Pulmonary artery endothelial cell (primary cell): ENCODE results near the gene RETREG3. TPM values are rescaled to one million over a fixed set of nuclear protein-coding genes. Genes with fewer than 3 reads are reported as not detected.
A peak's percentile ranks its signal among the peaks of the same experiment; 100 is the strongest.
"Not testable (repeated sequence)": the region's sequence is repeated elsewhere in the genome, so short reads cannot be mapped to it uniquely, and the experiment has no call there.

Source experiments
- DNase-seq: peaks from one replicate; pipeline ENCODE4 v3.0.0-alpha.2; 2011; ENCODE audit warnings: low read depth, low spot score
- total RNA-seq: library from RNA; depleted of rRNA; stranded (reverse); fragments of >200 nt; gene quantifications from 2 replicates; pipeline ENCODE4 v1.2.3, GENCODE V29; 2014

The RETREG3 gene
- total RNA-seq, 1 donor from 2014 or later: 52.4 TPM

GRCh38 chr17:42553866-42554249 is 55.3 kb downstream of the RETREG3 start:
- DNase-seq: no peak

- no peak for DNase-seq
Measured at GRCh38 chr17:42553161-42553818, 55.9 kb downstream of the RETREG3 start.

GRCh38 chr17:42552736-42553135 is 56.4 kb downstream of the RETREG3 start, which contains the start of gene HSD17B1:
Gene HSD17B1, plus strand, starts transcription at chr17:42552923. Its CDS starts 11 bp downstream, at chr17:42552934.
- DNase-seq: not testable (repeated sequence)

GRCh38 chr17:42548993-42549755 is 60.0 kb downstream of the RETREG3 start:
- DNase-seq: no peak

- no peak for DNase-seq
Measured at GRCh38 chr17:42548070-42548837, 60.9 kb downstream of the RETREG3 start.

GRCh38 chr17:42547698-42548069 is 61.5 kb downstream of the RETREG3 start:
- no peak for DNase-seq

GRCh38 chr17:42547001-42547461 is 62.1 kb downstream of the RETREG3 start:
- DNase-seq: no peak

GRCh38 chr17:42545755-42546505 is 63.2 kb downstream of the RETREG3 start:
- not testable (repeated sequence) for DNase-seq

- no peak for DNase-seq
Measured at GRCh38 chr17:42544874-42545283, 64.3 kb downstream of the RETREG3 start.

- no peak for DNase-seq
Measured at GRCh38 chr17:42543190-42544079, 65.7 kb downstream of the RETREG3 start.

GRCh38 chr17:42541041-42541833 is 67.9 kb downstream of the RETREG3 start:
- no peak for DNase-seq

- DNase-seq: not testable (repeated sequence)
Measured at GRCh38 chr17:42540558-42540957, 68.6 kb downstream of the RETREG3 start.

GRCh38 chr17:42538482-42538881 is 70.7 kb downstream of the RETREG3 start:
- DNase-seq: no peak

- no peak for DNase-seq
Measured at GRCh38 chr17:42537826-42538451, 71.2 kb downstream of the RETREG3 start.

GRCh38 chr17:42537156-42537805 is 71.9 kb downstream of the RETREG3 start:
- DNase-seq: no peak

- DNase-seq: no peak
Measured at GRCh38 chr17:42536372-42537155, 72.6 kb downstream of the RETREG3 start.

- peak; percentile 58 for DNase-seq
Measured at GRCh38 chr17:42536048-42536371, 73.2 kb downstream of the RETREG3 start, which contains the start of gene NAGLU. Gene NAGLU, plus strand, starts transcription at chr17:42536241. Its CDS starts 32 bp downstream, at chr17:42536273.
